A549 treated with ZK216348 at 1 μM for 4 hours (cell line): ENCODE data around the gene ORM2. TPM values are rescaled to one million over a fixed set of nuclear protein-coding genes. Genes with fewer than 3 reads are reported as not detected.

ENCODE experiments used
- total RNA-seq: library from RNA; stranded (reverse); fragments of 200-300 nt; extraction: Qiagen RNA extraction; gene quantifications from 5 replicates; pipeline ENCODE4 v1.2.3, GENCODE V29; 2022; ENCODE audit warnings: low read depth

ORM2 gene
- total RNA-seq = not detected in 5 replicates

DNA sequence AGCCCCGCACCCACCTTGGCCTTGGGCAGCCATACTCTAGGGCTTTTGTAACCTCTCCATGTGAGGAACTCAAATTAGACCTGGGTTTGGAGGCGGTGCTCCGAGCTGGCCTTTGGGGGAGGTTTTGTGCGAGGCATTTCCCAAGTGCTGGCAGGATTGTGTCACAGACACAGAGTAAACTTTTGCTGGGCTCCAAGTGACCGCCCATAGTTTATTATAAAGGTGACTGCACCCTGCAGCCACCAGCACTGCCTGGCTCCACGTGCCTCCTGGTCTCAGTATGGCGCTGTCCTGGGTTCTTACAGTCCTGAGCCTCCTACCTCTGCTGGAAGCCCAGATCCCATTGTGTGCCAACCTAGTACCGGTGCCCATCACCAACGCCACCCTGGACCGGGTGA, at the start of gene ORM2:
TSS of gene ORM2 (plus strand) at position 245 of the 398 bp plus-strand sequence. CDS start at position 281, 36 bp downstream.

DNA sequence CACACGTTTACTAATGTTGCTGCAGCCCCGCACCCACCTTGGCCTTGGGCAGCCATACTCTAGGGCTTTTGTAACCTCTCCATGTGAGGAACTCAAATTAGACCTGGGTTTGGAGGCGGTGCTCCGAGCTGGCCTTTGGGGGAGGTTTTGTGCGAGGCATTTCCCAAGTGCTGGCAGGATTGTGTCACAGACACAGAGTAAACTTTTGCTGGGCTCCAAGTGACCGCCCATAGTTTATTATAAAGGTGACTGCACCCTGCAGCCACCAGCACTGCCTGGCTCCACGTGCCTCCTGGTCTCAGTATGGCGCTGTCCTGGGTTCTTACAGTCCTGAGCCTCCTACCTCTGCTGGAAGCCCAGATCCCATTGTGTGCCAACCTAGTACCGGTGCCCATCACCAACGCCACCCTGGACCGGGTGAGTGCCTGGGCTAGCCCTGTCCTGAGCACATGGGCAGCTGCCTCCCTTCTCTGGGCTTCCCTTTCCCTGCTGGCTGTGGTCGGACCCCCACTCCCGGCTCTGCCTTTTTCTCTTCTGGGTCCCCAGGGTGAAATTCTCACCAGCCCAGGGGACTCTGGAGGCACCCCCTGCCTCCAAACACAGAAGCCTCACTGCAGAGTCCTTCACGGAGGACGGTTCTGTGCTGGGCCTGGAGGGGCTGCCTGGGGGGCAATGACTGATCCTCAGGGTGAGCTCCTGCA, 6.7 kb upstream of the ORM2 start, which contains the start of gene ORM1:
TSS of gene ORM1 (plus strand) at position 268 of the 701 bp plus-strand sequence. CDS start at position 304, 36 bp downstream.

Other genes starting within 250 kb of the ORM2 start
- 0.97 to 2.3 TPM (median 1.6 TPM) in 5 replicates for gene KIF12, start 230.6 kb upstream of the ORM2 start, total RNA-seq
- gene COL27A1, start 174.3 kb upstream of the ORM2 start, total RNA-seq = 7.0 to 15.1 TPM (median 12.0 TPM) in 5 replicates
- not detected in 5 replicates for gene ORM1, start 6.8 kb upstream of the ORM2 start, total RNA-seq
- gene AKNA, start 58.1 kb downstream of the ORM2 start, total RNA-seq = 3.9 to 4.4 TPM (median 4.2 TPM) in 5 replicates
- 3.9 to 8.6 TPM (median 7.2 TPM) in 5 replicates for gene WHRN, start 175.6 kb downstream of the ORM2 start, total RNA-seq